Left lobe of liver (tissue), 2 donors: Measurements from ENCODE around the gene DLK1. TPM values are rescaled to one million over a fixed set of nuclear protein-coding genes. Genes with fewer than 3 reads are reported as not detected.
A peak's percentile ranks its signal among the peaks of the same experiment; 100 is the strongest.

Source experiments
- ATAC-seq: fragments of 200-7000 bp; cut with Tn5 transposase; one replicate; pipeline ENCODE4 v1.9.1; 2020; ENCODE audit warnings: mild to moderate bottlenecking, moderate library complexity
- DNase-seq: peaks from one replicate; pipeline ENCODE4 v3.0.0-alpha.2; 2020; ENCODE audit warnings: low spot score
- total RNA-seq: library from RNA; stranded (reverse); gene quantifications from one replicate; pipeline ENCODE4 v1.2.1, GENCODE V29; 2021
- donor health status: DM: no; HTN: no; CAD: no; lungs with moderate emphysema.
- donor health status: DM: no; HTN: yes; CAD: no.

Gene DLK1
- total RNA-seq, 1 donor from 2014 or later = 1.3 TPM

DNA sequence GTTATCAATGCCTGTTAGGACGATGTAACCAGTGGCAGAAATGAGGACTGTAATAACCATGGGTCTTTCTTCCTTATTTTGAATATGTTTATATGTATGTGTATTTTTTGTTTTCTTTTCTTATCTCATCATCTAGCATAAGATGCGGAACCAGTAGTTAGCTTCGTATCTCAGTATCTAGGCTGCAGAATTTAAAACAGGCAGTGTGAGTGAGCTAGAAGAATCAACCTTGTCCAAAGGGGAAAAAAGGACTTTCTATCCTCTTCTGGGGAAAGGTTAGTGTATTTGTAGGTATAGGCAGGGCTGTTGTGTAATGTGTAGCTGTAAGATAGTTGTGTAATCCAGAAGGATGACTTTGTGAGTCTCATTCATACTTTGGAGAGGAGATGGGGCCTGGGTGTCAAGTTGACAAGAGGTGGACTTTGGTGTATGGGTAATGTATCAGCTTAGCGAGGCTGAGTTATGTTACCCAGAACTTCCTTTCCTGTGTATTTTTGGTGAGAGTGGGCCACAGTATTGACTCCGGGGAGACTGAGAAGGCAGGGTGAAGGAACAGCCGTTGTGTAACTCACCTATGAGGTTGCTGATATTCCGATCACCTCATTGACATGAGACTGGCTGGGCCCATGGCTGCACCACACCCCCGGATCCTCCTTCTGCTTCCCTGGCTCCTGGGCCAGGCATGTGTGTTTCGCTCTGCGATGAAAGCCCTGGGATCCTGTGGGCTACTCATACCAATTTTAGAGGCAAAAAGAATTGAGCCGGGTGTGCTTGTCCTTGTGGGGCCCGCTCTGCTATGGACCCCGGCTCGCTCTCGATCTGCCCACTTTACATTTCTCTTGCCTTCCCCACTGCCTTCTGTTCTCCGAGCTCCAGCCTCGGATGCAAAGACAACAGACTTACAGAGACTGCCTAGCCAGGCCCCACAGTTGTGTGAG, 24.3 kb downstream of the DLK1 start:
- DNase-seq (no peak), ATAC-seq (no peak)

DNA sequence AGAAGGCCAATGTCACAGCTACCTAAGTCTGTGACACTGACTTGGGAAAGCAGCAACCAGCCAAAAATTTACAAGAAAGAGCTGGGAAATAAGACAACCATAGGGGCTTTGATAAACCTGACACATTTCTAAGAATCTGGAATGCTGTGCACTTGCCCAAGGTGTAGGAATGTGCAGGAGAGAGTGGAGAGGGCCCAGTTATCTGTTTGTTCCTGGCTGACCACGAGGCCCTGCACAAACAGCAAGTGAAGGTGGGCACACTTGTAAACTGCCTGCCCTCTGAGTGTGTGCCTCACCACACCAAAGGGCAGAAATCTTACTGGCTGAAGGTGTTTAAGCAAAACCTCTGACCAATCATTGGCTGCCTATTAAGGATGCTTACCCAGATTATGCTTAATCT, 27.3 kb downstream of the DLK1 start:
- DNase-seq (no peak), ATAC-seq (no peak)

DNA sequence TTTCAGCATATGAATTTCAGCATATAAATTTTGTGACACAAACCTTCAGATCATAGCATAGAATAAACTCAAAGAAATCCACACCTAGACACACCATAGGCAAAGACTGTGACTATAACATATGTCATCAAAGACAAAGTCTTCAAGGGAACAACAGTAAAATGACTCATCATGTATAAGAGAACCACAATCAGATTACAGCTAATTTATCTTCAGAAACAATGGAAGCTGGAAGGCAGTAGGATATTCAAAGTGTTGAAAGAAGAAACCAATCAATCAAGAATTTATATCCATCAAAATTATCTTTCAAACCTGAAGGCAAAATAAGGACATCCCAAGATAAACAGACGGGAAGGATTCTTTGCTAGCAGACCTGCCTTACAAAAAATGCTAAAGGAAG, 29.0 kb downstream of the DLK1 start:
- DNase-seq (no peak), ATAC-seq (no peak)

DNA sequence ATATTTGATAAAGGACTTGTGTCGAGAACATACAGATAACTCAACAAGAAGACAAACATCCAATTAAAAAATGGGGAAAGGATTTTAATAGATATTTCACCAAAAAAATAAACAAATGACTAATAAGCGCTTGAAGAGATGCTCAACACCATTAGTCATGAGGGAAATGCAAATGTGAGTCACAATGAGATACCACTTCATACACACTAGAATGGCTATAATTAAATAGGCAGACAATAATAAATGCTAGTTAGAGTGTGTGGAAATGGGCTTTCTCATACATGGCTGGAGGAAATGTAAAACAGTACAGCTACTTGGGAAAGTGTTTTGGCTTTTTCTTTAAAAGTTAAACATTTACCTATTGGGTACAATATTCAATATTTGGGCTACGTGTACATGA, 34.8 kb downstream of the DLK1 start:
- ATAC-seq (no peak), DNase-seq (no peak)

DNA sequence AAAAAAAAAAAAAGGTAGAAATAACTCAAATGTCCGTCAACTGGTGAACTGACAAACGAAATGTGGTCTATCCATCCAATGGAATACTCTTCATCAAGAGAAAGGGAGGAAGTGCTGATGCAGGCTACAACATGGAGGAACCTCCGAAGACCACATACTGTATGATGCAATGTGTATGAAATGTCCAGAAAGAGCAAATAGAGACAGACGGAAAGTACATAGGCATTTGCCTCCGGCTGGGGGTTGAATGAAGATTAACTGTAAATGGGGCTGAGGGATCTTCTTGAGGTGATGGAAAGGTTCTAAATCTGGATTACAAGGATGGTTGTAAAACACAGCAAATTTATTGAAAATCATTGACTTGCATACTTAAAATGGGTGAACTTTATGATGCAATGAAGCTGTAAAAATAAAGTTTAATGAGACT, 35.4 kb downstream of the DLK1 start:
- DNase-seq (no peak), ATAC-seq (no peak)

DNA sequence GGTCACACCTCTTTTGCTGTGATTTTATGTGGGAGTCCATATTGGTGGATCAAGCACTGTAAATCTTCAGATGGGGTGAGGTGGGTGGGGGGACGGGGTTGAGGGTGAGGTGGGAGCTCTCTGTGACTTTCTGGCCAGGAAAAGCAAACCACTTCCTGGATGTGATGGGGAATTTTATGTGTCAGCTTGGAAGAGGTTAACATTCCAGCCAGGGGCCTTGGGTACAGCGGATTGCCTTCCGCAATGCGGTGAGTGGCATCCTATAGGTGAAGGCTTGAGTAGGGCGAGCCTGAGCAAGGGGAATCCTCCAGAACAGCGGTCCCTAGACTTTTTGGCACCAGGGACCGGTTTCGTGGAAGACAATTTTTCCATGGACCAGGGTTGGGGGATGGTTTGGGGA, 36.2 kb downstream of the DLK1 start:
- ATAC-seq = no peak
- no peak for DNase-seq

DNA sequence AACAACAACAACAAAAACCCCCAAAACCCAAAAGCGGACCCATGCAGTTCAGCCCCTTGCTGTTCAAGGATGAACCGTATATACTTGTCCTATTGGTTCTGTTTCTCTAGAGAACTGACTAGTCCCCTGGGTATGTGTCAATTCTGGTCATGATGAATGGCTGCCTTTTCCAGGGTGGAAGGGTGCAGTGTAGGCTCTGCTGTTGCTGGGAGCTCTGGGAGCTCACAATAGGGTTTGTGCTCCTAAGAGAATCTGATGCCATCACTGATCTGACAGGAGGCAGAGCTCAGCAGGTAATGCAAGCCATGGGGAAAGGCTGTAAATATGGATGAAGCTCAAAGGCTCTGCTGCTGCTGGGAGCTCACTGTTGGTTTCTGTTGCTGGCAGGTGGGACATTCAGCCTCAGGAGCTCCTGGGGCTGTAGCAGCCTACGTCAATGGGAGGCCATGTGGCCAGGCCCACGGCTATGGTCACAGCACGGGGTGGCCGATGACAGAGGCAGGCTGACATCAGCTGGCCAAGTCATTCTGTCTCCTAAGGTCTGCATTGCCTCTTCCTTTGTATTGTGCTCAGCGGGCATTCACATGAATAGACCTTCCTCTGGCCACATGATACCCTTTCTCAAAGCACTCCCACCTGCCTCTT, 37.9 kb downstream of the DLK1 start:
- DNase-seq = no peak
- no peak for ATAC-seq

DNA sequence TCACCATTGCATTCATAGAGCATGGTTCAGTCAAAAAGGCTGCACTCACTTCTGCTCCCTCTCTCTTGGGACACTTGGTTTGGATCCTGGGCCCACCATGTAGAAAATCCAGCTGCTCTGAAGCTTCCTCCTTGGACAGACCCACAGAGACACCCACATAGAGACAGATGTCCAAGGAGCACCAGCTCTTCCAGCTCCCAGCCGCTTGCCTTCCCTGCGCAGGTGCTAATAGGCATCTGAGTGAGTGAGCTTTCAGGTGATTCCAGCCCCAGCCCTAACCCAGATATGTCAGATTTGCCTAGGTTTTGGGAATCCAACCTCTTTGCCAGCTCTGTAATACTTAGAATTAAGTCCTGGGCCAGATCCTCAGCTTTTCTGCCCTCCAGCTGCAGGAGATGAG, 38.6 kb downstream of the DLK1 start:
- DNase-seq (no peak), ATAC-seq (no peak)

DNA sequence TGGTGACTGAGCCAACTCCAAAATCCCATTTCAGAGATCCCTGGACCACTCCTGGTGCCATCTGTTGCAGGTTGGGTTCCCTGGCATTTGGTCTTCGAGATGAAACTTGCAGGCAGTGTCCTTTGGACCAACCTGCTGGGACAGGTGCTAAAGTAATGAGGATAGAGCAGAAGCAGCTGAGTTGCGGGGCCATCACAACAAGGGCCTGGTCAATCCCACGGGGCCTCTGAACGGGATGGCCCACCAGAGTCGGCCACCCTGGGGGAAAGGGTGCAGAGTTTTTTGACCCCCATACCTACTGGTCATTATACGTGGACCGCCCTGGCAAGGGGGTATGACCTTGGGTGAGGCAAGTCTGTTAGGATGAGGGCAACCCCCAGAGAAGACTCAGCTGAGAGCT, 39.3 kb downstream of the DLK1 start:
- DNase-seq = no peak

DNA sequence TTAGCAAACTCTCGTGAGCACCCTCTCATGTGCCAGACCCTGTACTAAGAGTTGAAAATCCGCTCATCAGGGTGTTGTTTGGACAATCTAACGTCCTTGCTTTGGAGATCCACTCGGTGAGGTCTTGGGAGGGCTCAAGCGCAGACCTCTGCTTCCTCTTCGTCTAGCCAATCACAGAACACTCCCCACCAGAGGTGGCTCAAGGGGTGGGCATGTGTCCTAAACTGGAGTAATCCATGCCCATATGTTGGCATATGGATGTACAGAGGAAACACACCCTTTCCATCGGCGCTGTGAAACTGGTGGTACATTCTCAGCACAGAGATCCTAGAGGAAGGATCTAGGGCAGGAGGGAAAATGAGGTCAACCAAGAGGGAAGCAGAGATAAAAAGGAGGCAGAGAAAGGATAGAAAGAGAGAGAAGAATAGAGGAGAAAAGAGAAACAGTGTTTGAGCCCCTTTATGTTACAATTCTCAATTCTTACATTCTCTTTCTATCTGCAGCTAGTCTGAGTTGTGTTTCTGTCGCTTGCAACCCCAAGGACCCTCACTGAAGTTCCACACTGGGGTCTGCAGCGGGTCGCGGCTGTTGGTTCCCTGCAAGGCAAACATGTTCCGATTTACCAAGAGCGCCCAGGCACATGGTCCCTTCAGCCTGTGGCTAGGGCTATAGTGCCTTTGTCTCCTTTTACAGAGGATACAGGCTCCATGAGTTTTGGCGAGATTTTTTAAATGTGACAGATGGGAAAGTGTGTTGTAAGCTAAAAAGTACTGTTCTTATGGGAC, 40.5 kb downstream of the DLK1 start:
- ATAC-seq = no peak
- no peak for DNase-seq

More for the DNA sequence above, 39.3 kb downstream of the DLK1 start:
- ATAC-seq = no peak

DNA sequence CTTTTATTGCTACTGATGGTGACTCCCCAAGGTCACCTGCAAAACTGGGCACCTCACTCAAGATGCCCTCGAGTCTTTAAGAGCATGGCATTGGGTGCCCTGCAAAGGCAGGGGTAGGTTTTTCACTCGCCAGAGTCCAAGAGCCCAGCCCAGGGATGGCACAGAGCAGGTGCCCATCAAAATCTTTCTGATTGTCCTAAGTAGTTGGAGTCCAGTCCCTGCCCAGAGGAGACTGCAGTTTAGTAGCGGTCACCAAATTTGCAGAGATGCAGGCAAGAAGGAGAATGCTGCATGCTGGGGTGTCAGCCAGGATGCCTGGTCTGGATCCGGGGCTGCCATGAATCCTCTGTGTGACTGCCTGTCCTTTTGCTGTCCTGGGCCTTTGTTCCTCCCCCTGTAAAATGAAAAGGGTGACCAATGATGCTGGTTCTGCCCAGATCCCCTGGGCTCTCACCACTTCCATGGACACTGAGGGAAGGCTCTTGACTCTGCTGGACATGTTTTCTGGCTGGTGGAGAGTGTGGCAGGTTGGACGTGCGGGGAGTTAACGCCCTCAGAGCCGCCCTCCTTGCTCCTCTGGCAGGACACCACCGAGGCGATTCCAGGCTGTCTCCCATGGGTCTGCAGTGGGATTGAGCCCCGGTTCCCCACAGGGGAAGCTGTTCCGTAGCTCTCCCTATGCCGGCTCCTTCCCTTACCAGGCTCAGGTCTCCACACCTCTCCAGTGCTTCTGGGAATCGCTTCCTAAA, 41.3 kb downstream of the DLK1 start:
- no peak for ATAC-seq

DNA sequence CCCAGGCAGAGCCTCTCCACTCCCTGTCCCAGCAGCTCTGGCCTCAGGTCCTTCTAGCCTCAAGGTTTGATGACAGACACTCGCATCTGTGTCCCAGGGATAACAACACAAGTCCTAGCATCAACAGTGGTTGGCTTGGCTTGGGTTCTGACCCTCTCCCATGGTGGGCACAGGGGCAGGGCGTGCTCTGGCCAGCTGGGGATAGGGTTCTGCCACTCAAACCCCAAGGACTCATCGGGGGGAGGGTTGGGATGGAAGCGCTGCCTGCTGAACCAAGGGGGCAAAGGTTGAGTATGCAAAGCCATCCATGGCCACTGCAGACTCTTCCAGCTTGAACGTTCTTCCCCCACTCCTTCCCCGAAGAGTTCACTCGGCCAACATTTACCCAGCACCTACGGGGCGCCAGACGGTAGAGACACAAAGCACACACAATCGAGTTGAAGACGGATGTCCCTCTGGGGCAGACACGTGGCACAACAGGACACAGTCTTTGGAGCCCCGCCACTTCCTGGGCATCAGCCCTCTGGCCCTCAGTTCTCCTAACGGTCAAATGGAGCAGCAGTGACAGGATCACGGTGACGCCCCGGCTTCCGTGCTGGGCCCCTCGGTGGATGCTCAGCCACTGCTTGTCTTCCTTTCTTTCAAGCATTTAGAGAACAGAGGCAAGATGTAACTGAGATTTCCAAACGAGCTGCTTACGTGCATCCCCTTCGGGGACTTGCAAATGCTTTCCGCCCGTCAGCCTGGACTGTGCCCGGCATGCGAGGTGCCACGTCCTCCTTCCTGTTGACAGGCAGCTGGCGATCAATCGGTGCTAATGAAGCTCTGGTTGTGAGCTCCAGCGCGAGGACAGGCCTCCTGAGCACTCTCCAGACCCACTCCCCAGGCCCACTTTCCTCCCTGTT, 42.6 kb downstream of the DLK1 start:
- ATAC-seq = no peak
- DNase-seq = no peak

More for the DNA sequence above, 41.3 kb downstream of the DLK1 start:
- no peak for DNase-seq

DNA sequence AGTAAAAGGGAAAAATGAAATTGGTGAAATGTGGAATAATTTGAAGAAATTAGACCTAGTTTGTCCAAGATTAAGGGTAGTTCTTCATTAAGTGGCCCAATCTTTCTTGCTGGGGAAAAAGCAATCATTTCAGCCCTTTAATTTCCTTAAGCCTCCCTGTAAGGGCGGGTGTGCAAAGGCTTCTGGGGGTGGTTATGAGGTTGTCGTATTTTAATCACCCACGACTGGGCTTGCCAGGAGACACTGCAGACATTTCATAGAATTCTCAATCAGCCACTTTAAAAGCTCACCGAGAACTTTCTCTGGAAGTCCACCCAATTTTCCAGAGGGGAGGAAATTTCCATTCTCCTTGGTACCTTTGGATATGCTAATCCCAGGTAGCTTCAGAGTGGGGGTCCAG, 43.4 kb downstream of the DLK1 start:
- ATAC-seq (no peak), DNase-seq (no peak)

DNA sequence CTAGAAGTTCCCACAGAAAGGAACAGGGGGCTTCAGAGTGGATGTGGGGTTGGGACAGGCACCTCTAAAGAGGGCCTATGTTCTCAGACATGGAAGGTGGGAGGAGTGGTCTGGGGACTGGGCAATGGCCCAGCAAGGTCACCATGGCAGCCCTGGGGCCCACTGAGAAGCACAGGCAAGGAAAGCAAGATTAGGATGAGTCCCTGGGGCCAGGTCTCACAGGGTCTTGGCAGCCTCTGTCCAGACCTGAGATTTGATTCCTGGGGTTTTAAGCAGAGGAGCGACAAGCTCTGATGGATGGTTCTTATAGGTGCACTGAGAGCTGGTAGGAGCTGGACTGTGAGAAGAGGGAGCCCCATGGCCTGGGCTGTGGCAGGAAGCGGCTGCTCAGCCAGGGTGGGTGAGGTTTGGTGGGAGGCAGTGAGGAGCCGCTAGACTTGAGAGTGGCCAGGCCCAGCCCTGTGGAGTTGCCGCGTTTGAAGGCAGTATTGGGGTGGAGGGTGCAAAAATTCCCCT, 44.0 kb downstream of the DLK1 start:
- no peak for ATAC-seq
- DNase-seq = no peak

DNA sequence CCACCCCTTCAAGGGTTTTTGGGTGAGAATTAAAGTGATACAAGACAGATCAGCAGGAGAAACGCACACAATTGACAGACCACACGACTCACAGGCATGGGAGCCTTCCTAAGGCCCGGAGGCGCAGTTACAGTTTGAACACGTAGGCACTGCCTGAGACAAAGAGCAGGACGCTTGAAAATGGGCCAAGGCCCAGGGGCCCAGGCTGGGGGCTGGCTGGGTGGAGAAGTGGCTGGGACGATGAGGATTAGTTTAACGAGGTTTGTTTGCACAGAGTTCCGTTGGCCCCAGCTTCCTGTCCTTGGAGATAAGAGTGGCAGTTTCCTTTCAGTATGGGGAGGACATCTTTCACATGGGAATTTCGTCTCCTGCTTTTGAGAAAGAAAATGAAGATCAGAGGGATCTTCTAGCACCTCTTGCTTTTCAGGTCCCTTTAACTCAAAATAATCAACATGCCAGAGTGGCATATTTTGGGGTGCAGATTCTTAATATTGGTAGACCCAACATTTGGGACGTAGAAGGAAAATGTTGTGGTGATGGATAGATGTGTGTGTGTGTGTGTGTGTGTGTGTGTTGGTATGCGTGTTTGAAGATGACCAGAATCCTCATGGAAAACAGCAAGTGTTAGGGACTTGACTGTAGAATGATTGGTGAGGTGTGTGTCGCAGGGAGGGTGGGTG, 44.6 kb downstream of the DLK1 start:
- ATAC-seq (peak; percentile 36), DNase-seq (no peak)

DNA sequence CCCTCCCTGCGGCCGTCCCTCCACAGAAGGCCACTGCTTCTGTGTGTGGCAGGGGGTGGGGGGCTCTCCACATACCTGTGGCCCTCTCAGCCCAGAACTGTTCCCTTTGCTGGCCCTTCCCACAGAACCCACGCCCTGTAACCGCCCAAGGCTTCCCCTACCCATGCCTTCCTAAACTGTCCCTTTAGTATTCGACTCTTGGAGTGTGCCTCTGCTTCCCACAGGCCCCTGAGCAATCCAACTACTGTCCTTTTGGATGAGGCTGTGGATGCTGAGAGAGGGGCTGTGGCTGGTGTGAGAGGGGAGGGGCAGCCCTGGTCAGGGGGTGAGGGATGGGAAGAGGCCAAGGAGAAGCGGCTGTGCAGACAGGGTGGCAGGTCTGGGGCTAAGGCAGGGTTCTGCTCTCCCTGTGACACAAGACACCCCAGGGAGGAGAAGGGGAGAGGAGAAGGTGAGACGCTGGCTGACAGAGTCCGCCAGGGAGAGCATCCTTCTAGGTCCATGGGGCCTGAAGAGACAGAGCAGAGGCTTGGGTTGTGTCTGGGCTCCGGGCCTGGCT, 46.0 kb downstream of the DLK1 start:
- peak; percentile 23 for DNase-seq
- no peak for ATAC-seq

DNA sequence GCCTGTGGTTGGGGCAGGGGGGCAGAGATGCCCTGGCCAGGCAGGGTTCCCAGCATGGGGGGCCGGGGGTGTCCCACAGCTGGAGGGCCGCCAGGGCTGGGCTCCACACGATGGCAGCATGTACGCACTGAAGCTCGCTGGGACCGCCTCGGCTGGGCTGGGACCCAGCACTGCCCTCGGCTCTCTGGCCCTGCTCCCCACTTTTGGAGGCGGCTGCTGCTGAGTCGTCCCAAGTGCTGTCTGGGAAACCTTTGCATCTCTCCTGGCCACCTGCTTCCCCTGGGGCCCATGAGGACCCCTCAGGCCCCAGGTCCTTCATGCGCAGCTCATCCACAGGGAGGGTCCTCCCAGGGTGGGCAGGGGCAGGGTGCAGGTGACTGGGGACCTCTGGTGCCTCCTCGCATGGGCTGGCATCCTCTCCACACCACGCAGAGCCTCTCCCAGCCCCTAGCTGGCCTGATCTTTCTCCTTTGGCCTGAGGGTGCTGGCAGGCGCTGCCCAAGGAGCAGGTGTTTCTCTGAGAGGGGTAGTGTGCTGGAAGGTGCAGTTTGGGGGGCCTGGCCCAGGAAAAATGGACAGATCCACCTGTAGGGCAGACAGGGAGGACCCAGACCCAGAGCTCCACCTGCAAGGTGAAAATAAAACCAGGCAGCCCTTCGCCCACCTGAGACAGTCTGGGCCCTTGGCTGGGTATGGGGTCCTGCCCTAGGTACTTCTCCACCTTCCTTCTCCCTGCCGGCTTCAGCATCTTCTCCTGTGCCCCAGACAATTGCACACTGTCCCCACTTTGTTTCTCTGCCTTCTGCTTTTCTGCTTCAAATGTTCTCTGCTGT, 46.9 kb downstream of the DLK1 start:
- DNase-seq (no peak), ATAC-seq (no peak)

DNA sequence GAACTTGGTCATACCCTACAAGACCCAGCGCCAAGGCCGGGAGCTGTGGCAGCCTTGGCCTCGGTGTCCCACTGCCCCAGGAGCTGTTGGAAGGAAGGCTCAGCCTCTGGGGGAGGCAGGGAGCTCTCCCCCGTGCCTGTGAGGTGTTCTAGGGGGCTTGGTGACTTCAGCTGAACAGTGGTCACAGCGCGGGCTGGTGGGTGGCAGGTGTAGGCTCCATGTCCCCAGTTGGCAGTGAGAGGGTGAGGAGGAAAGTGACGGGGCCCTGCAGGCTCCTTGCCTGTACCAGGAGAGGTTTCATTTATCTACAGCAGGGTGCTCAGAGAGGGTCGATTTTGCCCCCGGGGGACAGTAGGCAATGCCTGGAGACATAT, 47.5 kb downstream of the DLK1 start:
- no peak for ATAC-seq
- DNase-seq = no peak
